HG02870 (cell line): Measurements from ENCODE around the gene RILP.

ENCODE experiments used
- ATAC-seq: cut with Tn5 transposase; IDR thresholded peaks from one replicate; pipeline ENCODE4 v1.9.1; 2021; ENCODE audit warnings: mild to moderate bottlenecking, moderate library complexity; ENCODE audit not compliant: unreplicated experiment

Gene RILP

GRCh38 chr17:1605681-1606351 is 43.9 kb downstream of the RILP start:
- ATAC-seq, result no peak

- no peak for ATAC-seq
These were observed 44.7 kb downstream of the RILP start for GRCh38 chr17:1604831-1605528.

- ATAC-seq, result no peak
These were observed 48.1 kb downstream of the RILP start for GRCh38 chr17:1601571-1601970.

- no peak for ATAC-seq
These were observed 51.1 kb downstream of the RILP start for GRCh38 chr17:1598399-1599095.

- no peak for ATAC-seq
These were observed 51.8 kb downstream of the RILP start for GRCh38 chr17:1597861-1598342.
